ENCODE measurements around the gene FTO.

GRCh38 chr16:53866520-53866919, 162.6 kb downstream of the FTO start:
- TF ChIP-seq POLR2AphosphoS5 (IDR thresholded peaks at IDR 0.05) = no peak
- TF ChIP-seq, protein P1, sequence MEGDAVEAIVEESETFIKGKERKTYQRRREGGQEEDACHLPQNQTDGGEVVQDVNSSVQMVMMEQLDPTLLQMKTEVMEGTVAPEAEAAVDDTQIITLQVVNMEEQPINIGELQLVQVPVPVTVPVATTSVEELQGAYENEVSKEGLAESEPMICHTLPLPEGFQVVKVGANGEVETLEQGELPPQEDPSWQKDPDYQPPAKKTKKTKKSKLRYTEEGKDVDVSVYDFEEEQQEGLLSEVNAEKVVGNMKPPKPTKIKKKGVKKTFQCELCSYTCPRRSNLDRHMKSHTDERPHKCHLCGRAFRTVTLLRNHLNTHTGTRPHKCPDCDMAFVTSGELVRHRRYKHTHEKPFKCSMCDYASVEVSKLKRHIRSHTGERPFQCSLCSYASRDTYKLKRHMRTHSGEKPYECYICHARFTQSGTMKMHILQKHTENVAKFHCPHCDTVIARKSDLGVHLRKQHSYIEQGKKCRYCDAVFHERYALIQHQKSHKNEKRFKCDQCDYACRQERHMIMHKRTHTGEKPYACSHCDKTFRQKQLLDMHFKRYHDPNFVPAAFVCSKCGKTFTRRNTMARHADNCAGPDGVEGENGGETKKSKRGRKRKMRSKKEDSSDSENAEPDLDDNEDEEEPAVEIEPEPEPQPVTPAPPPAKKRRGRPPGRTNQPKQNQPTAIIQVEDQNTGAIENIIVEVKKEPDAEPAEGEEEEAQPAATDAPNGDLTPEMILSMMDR (IDR thresholded peaks at IDR 0.05) = no peak
- TF ChIP-seq EP300 (IDR thresholded peaks at IDR 0.05) = no peak
